ENCODE results near the gene MRLN.

GRCh38 chr10:59762505-59762904 is 9.2 kb upstream of the MRLN start:
- TF ChIP-seq CTCF (conservative IDR thresholded peaks at IDR 0.05 in 1 of 2, IDR thresholded peaks at IDR 0.05 in 1 of 2; ENCODE audit: extremely low read depth in 1 of 2, insufficient read depth in 1 of 2, low read depth in 1 of 2, low read length in 2 of 2) (no peak), EZH2 (IDR thresholded peaks at IDR 0.05; ENCODE audit: borderline replicate concordance, low read length) (no peak)
